HFF-Myc (cell line): ENCODE data around the gene RGMA.

Experiments
- DNase-seq: peaks from one replicate; pipeline ENCODE4 v3.0.0-alpha.2; 2011; ENCODE audit warnings: low read depth; ENCODE audit errors: extremely low read depth
- H3K4me3 ChIP-seq: replicated peaks from 2 replicates; pipeline ENCODE4 v1.5.1; 2011; ENCODE audit warnings: low read depth, mild to moderate bottlenecking, control low read depth, low read length
- CTCF ChIP-seq: IDR thresholded peaks from 2 replicates; pipeline ENCODE4 v1.5.1; 2012; ENCODE audit warnings: mild to moderate bottlenecking, low read depth, low read length, control low read depth; ENCODE audit errors: missing control alignments

Gene RGMA

GRCh38 chr15:93103823-93104222, 14.8 kb upstream of the RGMA start:
- no peak overlapping the region for H3K4me3 ChIP-seq
- TF ChIP-seq CTCF = no peak
- no peak for DNase-seq

- TF ChIP-seq CTCF = no peak
- no peak for DNase-seq
- no peak overlapping the region for H3K4me3 ChIP-seq
Observed at GRCh38 chr15:93102211-93102610, 13.2 kb upstream of the RGMA start.

- no peak overlapping the region for H3K4me3 ChIP-seq
- no peak for DNase-seq
- TF ChIP-seq CTCF = no peak
Observed at GRCh38 chr15:93093765-93094164, 4.8 kb upstream of the RGMA start.

- no peak for TF ChIP-seq CTCF
- no peak overlapping the region for H3K4me3 ChIP-seq
- DNase-seq = no peak
Observed at GRCh38 chr15:93091465-93091864, 2.5 kb upstream of the RGMA start.

- TF ChIP-seq CTCF = no peak
- no peak for DNase-seq
- H3K4me3 ChIP-seq = no peak overlapping the region
Observed at GRCh38 chr15:93089727-93090305, 805 bp upstream of the RGMA start.

GRCh38 chr15:93088200-93088980, 621 bp downstream of the RGMA start:
- TF ChIP-seq CTCF = no peak
- no peak for DNase-seq
- H3K4me3 ChIP-seq = peak overlapping the region; percentile 15
